Muscle of leg (tissue), 11 donors: Measurements from ENCODE around the gene SFI1. TPM values are rescaled to one million over a fixed set of nuclear protein-coding genes. Genes with fewer than 3 reads are reported as not detected.

Source experiments
- DNase-seq: peaks from one replicate; pipeline ENCODE4 v3.0.0; 2013
- H3K27ac ChIP-seq: one replicate; pipeline ENCODE4 v1.5.1; 2013; ENCODE audit warnings: mild to moderate bottlenecking, low read length, control low read depth
- H3K27me3 ChIP-seq: one replicate; pipeline ENCODE4 v1.6.1; 2013; ENCODE audit warnings: low read length; ENCODE audit not compliant: control insufficient read depth, insufficient read depth
- H3K36me3 ChIP-seq: one replicate; pipeline ENCODE4 v1.6.1; 2013; ENCODE audit warnings: low read length; ENCODE audit not compliant: control insufficient read depth, insufficient read depth
- H3K4me1 ChIP-seq: one replicate; pipeline ENCODE4 v1.6.1; 2013; ENCODE audit warnings: low read length; ENCODE audit not compliant: control insufficient read depth, insufficient read depth
- H3K4me3 ChIP-seq: one replicate; pipeline ENCODE4 v1.5.1; 2013; ENCODE audit warnings: low read length, control low read depth
- H3K9me3 ChIP-seq: replicated peaks from 2 replicates; pipeline ENCODE4 v1.6.1; 2013; ENCODE audit warnings: low read depth, low read length; ENCODE audit not compliant: control insufficient read depth
- WGBS: methylation state at CpG from one replicate; pipeline ENCODE4 v1.1.5; 2013; ENCODE audit warnings: missing lambda C conversion rate; ENCODE audit not compliant: insufficient coverage; 5-methylcytosine and 5-hydroxymethylcytosine counted together
- polyA plus RNA-seq, 8 donors: library from polyadenylated mRNA; unstranded; fragments of 120-200 nt; gene quantifications; one replicate each; pipeline versions ENCODE4 v1.2.1 to v1.2.3, GENCODE V29; 2013; ENCODE audit warnings: inconsistent platforms in 1 of 8, low replicate concordance in 1 of 8; ENCODE audit not compliant: insufficient read length in 8 of 8, insufficient read depth in 1 of 8
- total RNA-seq: library from RNA; stranded (reverse); fragments of 120-200 nt; gene quantifications from one replicate; pipeline ENCODE4 v1.2.4, GENCODE V29; 2013

The SFI1 gene
- total and polyA plus RNA-seq, 9 donors = 6.3 to 20.1 (median 10.8) TPM

DNA sequence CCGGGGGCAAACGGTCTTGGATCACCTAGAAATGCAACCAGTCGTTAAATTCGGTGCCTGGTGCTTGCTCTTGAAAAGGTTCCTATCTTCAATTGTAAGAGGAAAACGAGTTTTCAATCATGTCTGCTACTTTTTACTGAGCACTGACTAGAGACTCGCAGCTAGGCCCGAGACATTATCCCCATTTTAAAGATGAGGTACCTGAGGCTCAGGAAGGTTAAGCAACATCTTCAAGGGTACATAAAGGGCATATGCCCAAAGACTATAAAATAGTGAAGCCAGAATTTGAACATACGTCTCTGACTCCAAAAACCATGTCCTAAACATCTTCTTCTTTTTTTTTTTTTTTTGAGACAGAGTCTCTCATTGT lies 166.3 kb downstream of the SFI1 start:
- peak overlapping the region; percentile 99 for H3K4me3 ChIP-seq
- H3K9me3 ChIP-seq = no peaks in the 10 kb centered on the region
- H3K27ac ChIP-seq = no peak overlapping the region
- H3K4me1 ChIP-seq = peaks cover 12% of the 10 kb centered on the region
- WGBS = 70% methylated on average over 5 of the region's 8 CpGs
- no peaks in the 10 kb centered on the region for H3K36me3 ChIP-seq
- DNase-seq = no peak
- no peaks in the 10 kb centered on the region for H3K27me3 ChIP-seq

Other genes starting within 250 kb of the SFI1 start
- gene PIK3IP1, start 204.0 kb upstream of the SFI1 start, total RNA-seq = 4.3 TPM
- 1 to 10 TPM; 2.7 to 4.8 (median 3.1) TPM for gene PIK3IP1, start 204.0 kb upstream of the SFI1 start, polyA plus RNA-seq
- gene PATZ1, start 150.2 kb upstream of the SFI1 start, total RNA-seq = 16.5 TPM
- 10 to 100 TPM; 22.0 to 28.5 (median 25.5) TPM for gene PATZ1, start 150.2 kb upstream of the SFI1 start, polyA plus RNA-seq
- 63.2 TPM for gene DRG1, start 96.9 kb upstream of the SFI1 start, total RNA-seq
- gene DRG1, start 96.9 kb upstream of the SFI1 start, polyA plus RNA-seq = 10 to 100 TPM; 65.6 to 85.6 (median 69.1) TPM
- 10.6 TPM for gene EIF4ENIF1, start 6.7 kb upstream of the SFI1 start, total RNA-seq
- 10 to 100 TPM; 22.8 to 32.8 (median 29.5) TPM for gene EIF4ENIF1, start 6.7 kb upstream of the SFI1 start, polyA plus RNA-seq
- gene PISD, start 165.7 kb downstream of the SFI1 start, total RNA-seq = 19.5 TPM
- gene PISD, start 165.7 kb downstream of the SFI1 start, polyA plus RNA-seq = 10 to 100 TPM; 16.1 to 22.6 (median 19.0) TPM